EL (cell line): ENCODE results near the gene LAYN.

ENCODE experiments used
- DNase-seq: peaks from one replicate; pipeline ENCODE4 v3.0.0-alpha.2; 2016

LAYN gene

GRCh38 chr11:111598559-111598958 is 58.0 kb downstream of the LAYN start:
- DNase-seq, result peak; percentile 17

GRCh38 chr11:111601636-111601978 is 61.1 kb downstream of the LAYN start:
- DNase-seq, result no peak

- DNase-seq, result peak; percentile 96
These were observed 61.7 kb downstream of the LAYN start, which contains the start of gene SIK2 for GRCh38 chr11:111601979-111602864. TSS of gene SIK2 (plus strand) at chr11:111602449. CDS start at chr11:111602564, 115 bp downstream.

- DNase-seq, result peak; percentile 38
These were observed 62.5 kb downstream of the LAYN start for GRCh38 chr11:111602865-111603610.

- peak; percentile 10 for DNase-seq
These were observed 63.2 kb downstream of the LAYN start for GRCh38 chr11:111603611-111604130.

GRCh38 chr11:111604392-111605009 is 64.0 kb downstream of the LAYN start:
- DNase-seq, result peak; percentile 51

GRCh38 chr11:111605681-111606080 is 65.2 kb downstream of the LAYN start:
- no peak for DNase-seq

- peak; percentile 54 for DNase-seq
These were observed 66.5 kb downstream of the LAYN start for GRCh38 chr11:111606986-111607385.

GRCh38 chr11:111607751-111608150 is 67.2 kb downstream of the LAYN start:
- no peak for DNase-seq
